ENCODE measurements around the gene ZNF576.

ZNF576 gene

GRCh38 chr19:43570174-43570791 lies 26.1 kb upstream of the ZNF576 start:
- no peak for TF ChIP-seq CTCF (IDR thresholded peaks at IDR 0.05; ENCODE audit: unreplicated experiment in 3 of 3)
- Mint-ChIP-seq H3K27ac (no peak overlapping the region), H3K9me3 (no peaks in the 10 kb centered on the region), H3K36me3 (ENCODE audit: low read depth) (peaks cover 27% of the 10 kb centered on the region), H3K4me3 (no peak overlapping the region), H3K4me1 (peaks cover 18% of the 10 kb centered on the region), H3K27me3 (ENCODE audit: low read depth) (no peaks in the 10 kb centered on the region)

- Mint-ChIP-seq H3K4me1 (peaks cover 32% of the 10 kb centered on the region), H3K27ac (peak overlapping the region in 2 of 3 experiments; percentile 8 to 67), H3K9me3 (no peaks in the 10 kb centered on the region), H3K36me3 (ENCODE audit: low read depth) (peaks cover 22% of the 10 kb centered on the region), H3K27me3 (ENCODE audit: low read depth) (no peaks in the 10 kb centered on the region), H3K4me3 (peak overlapping the region; percentile 28 to 56 (median 47))
- no peak for TF ChIP-seq CTCF (IDR thresholded peaks at IDR 0.05; ENCODE audit: unreplicated experiment in 3 of 3)
Observed at GRCh38 chr19:43572171-43572588, 24.2 kb upstream of the ZNF576 start.

GRCh38 chr19:43574424-43575155 lies 21.8 kb upstream of the ZNF576 start:
- no peaks in the 10 kb centered on the region for H3K9me3 Mint-ChIP-seq
- H3K27ac Mint-ChIP-seq: peak overlapping the region; percentile 88 to 98 (median 97)
- peaks cover 22% of the 10 kb centered on the region for H3K36me3 Mint-ChIP-seq (ENCODE audit: low read depth)
- H3K4me3 Mint-ChIP-seq: peak overlapping the region; percentile 95 to 99 (median 96)
- peaks cover 40% of the 10 kb centered on the region for H3K4me1 Mint-ChIP-seq
- no peaks in the 10 kb centered on the region for H3K27me3 Mint-ChIP-seq (ENCODE audit: low read depth)
- no peak for TF ChIP-seq CTCF (IDR thresholded peaks at IDR 0.05; ENCODE audit: unreplicated experiment in 3 of 3)

GRCh38 chr19:43575156-43575950 lies 21.0 kb upstream of the ZNF576 start, which contains the start of the genes PINLYP and XRCC1:
Gene PINLYP, plus strand, starts transcription at chr19:43575801. Its CDS starts 1,391 bp downstream, at chr19:43577192.
Gene XRCC1, minus strand, starts transcription at chr19:43575527. Its CDS starts 69 bp downstream, at chr19:43575458.
- Mint-ChIP-seq H3K27ac (peak within 1 kb of the TSS; percentile 88 to 98 (median 97)), H3K4me3 (peak within 1 kb of the TSS; percentile 95 to 99 (median 96)), H3K27me3 (ENCODE audit: low read depth) (no peaks in the 10 kb centered on the region), H3K9me3 (no peaks in the 10 kb centered on the region), H3K36me3 (ENCODE audit: low read depth) (peaks cover 16% of the 10 kb centered on the region), H3K4me1 (peaks cover 47% of the 10 kb centered on the region)
- TF ChIP-seq CTCF (IDR thresholded peaks at IDR 0.05; ENCODE audit: unreplicated experiment in 3 of 3): no peak

- Mint-ChIP-seq H3K27ac (peak overlapping the region; percentile 88 to 98 (median 97)), H3K27me3 (ENCODE audit: low read depth) (no peaks in the 10 kb centered on the region), H3K4me1 (peaks cover 44% of the 10 kb centered on the region)
Observed at GRCh38 chr19:43575955-43576878, 20.2 kb upstream of the ZNF576 start.

More at GRCh38 chr19:43575955-43576878, 20.2 kb upstream of the ZNF576 start:
- Mint-ChIP-seq H3K9me3 (no peaks in the 10 kb centered on the region), H3K4me3 (peak overlapping the region; percentile 95 to 99 (median 96)), H3K36me3 (ENCODE audit: low read depth) (peaks cover 14% of the 10 kb centered on the region)
- no peak for TF ChIP-seq CTCF (IDR thresholded peaks at IDR 0.05; ENCODE audit: unreplicated experiment in 3 of 3)
